ENCODE data around the gene ESRRG. TPM values are rescaled to one million over a fixed set of nuclear protein-coding genes. Genes with fewer than 3 reads are reported as not detected.

Gene ESRRG
- total RNA-seq, 4 donors from 2014 or later = 13.4 to 24.8 (median 18.9) TPM

GRCh38 chr1:216562383-216562782 lies 160.8 kb downstream of the ESRRG start:
- intact Hi-C loops (cut with DNase I) = no loop called here
- Histone ChIP-seq H3K4me1 (no peaks in the 10 kb centered on the region), H3K9me3 (no peaks in the 10 kb centered on the region), H3K4me3 (replicated peaks in 1 of 3) (no peak overlapping the region), H3K27me3 (no peaks in the 10 kb centered on the region), H3K36me3 (no peaks in the 10 kb centered on the region), H3K27ac (no peak overlapping the region)
- WGBS, 2 donors = 65 to 76% methylated on average over 3 of the region's 3 CpGs
- no peak for TF ChIP-seq CTCF (IDR thresholded peaks at IDR 0.05)
- no peak for TF ChIP-seq POLR2A (IDR thresholded peaks at IDR 0.05)
- no peak for DNase-seq

- Histone ChIP-seq H3K4me3 (replicated peaks in 1 of 3) (no peak overlapping the region), H3K27ac (no peak overlapping the region), H3K9me3 (no peaks in the 10 kb centered on the region), H3K4me1 (no peaks in the 10 kb centered on the region), H3K27me3 (no peaks in the 10 kb centered on the region), H3K36me3 (no peaks in the 10 kb centered on the region)
- WGBS, 2 donors = 89 to 91% methylated on average over 11 of the region's 11 CpGs
- no peak for TF ChIP-seq CTCF (IDR thresholded peaks at IDR 0.05)
- no peak for TF ChIP-seq POLR2A (IDR thresholded peaks at IDR 0.05)
- intact Hi-C loops (cut with DNase I) = no loop called here
- DNase-seq = no peak
Observed at GRCh38 chr1:216560527-216560926, 162.7 kb downstream of the ESRRG start.

- no peak for TF ChIP-seq CTCF (IDR thresholded peaks at IDR 0.05)
- no peak for TF ChIP-seq POLR2A (IDR thresholded peaks at IDR 0.05)
- H3K36me3 ChIP-seq = no peaks in the 10 kb centered on the region
- 89 to 93% methylated on average over 3 of the region's 3 CpGs for WGBS, 2 donors
Observed at GRCh38 chr1:216559359-216559758, 163.9 kb downstream of the ESRRG start.

GRCh38 chr1:216555653-216556052 lies 167.6 kb downstream of the ESRRG start:
- intact Hi-C loops (cut with DNase I) = no loop called here
- no peaks in the 10 kb centered on the region for H3K36me3 ChIP-seq
- 74 to 89% methylated on average over 4 of the region's 4 CpGs for WGBS, 2 donors

More at GRCh38 chr1:216559359-216559758, 163.9 kb downstream of the ESRRG start:
- H3K27ac ChIP-seq = no peak overlapping the region
- no peaks in the 10 kb centered on the region for H3K9me3 ChIP-seq
- no peaks in the 10 kb centered on the region for H3K4me1 ChIP-seq
- intact Hi-C loops (cut with DNase I) = no loop called here
- no peaks in the 10 kb centered on the region for H3K27me3 ChIP-seq
- no peak for DNase-seq
- H3K4me3 ChIP-seq (replicated peaks in 1 of 3) = no peak overlapping the region

GRCh38 chr1:216554934-216555333 lies 168.3 kb downstream of the ESRRG start:
- no peaks in the 10 kb centered on the region for H3K9me3 ChIP-seq
- no peaks in the 10 kb centered on the region for H3K4me1 ChIP-seq
- TF ChIP-seq POLR2A (IDR thresholded peaks at IDR 0.05) = no peak
- TF ChIP-seq CTCF (IDR thresholded peaks at IDR 0.05) = no peak
- no peaks in the 10 kb centered on the region for H3K36me3 ChIP-seq
- no peak overlapping the region for H3K4me3 ChIP-seq (replicated peaks in 1 of 3)
- H3K27me3 ChIP-seq = no peaks in the 10 kb centered on the region
- intact Hi-C loops (cut with DNase I) = no loop called here
- DNase-seq = no peak
- no peak overlapping the region for H3K27ac ChIP-seq

More at GRCh38 chr1:216555653-216556052, 167.6 kb downstream of the ESRRG start:
- Histone ChIP-seq H3K27me3 (no peaks in the 10 kb centered on the region), H3K4me1 (no peaks in the 10 kb centered on the region), H3K27ac (no peak overlapping the region), H3K4me3 (replicated peaks in 1 of 3) (no peak overlapping the region), H3K9me3 (no peaks in the 10 kb centered on the region)
- DNase-seq = no peak
- TF ChIP-seq CTCF (IDR thresholded peaks at IDR 0.05) = no peak
- no peak for TF ChIP-seq POLR2A (IDR thresholded peaks at IDR 0.05)

Measured in thyroid gland (tissue), 4 donors.